Embryonic facial prominence (tissue), 1 donor: ENCODE data around the gene MYLK3.

Experiments
- DNase-seq: peaks from one replicate; pipeline ENCODE4 v3.0.0-alpha.2; 2016; ENCODE audit errors: extremely low spot score

MYLK3 gene

DNA sequence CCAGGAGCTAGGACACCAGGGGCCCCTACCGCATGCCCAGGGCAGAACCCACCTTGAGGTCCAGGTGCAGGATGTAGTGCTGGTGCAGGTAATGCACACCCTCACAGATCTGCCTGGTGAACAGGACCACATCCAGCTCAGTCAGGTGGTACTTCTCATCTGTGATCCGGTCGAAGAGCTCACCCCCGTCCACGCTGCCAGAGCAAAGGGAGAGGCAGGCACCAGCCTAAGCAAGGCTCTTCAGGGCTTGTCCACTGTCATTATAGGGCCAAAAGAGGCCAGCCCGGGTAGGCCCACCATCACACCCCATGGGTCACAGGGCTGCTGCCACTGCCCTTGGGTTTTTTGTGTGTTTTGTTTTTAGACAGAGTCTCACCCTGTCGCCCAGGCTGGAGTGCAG is 21.0 kb downstream of the MYLK3 start:
- DNase-seq = no peak

DNA sequence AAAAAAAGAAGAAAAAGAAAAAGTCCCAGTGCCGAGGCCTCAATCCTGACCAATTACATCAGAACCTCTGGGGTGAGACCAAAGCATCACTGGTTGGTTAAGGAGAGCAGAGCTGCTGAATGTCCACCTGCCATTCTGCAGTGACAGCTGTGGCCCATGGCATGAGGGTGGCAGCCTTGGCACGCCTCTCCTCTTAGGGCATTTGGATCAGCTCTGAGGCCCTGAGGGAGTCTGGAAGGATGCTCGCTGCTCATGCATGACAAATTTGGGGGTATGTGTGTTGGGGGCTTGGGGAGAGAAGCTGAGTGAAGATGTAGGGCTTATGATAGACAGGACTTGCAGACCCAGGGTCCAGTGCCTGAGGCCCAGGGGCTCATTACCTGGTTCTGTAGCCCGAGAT is 26.3 kb downstream of the MYLK3 start:
- DNase-seq = no peak

DNA sequence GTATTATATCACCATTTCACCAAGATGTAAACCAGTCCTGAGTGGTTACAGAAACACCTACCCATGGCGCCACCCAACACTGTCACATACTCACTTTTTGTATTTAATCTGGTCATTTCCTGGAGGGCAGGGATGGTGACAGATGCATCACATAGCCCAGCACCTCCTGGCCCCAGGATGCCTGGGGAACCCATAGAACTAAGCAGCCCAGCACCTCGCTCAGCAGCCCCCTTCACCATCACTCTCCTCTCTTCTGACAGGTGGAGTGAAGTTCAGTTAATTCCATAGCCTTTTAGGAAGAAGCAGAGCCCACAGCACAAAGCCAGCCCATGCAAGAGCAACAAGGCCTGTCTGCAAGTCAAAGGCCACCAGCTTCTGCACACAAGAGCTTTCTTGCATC is 27.5 kb downstream of the MYLK3 start:
- DNase-seq = no peak

DNA sequence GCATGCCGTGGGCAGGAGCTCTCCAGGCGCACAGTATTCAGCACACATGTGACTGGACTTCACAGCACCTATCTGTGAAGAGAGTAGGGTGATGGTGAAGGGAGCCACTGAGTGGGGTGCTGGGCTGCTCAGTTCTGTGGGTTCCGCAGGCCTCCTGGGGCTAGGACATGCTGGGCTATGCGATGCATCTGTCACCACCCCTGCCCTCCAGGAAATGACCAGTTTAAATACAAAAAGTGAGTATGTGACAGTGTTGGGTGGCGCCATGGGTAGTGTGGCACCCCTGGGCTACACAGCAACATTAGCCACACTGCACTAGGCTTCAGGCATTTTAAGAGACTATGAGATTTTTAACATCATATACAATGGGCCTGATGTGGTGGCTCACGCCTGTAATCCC is 28.6 kb downstream of the MYLK3 start:
- no peak for DNase-seq

DNA sequence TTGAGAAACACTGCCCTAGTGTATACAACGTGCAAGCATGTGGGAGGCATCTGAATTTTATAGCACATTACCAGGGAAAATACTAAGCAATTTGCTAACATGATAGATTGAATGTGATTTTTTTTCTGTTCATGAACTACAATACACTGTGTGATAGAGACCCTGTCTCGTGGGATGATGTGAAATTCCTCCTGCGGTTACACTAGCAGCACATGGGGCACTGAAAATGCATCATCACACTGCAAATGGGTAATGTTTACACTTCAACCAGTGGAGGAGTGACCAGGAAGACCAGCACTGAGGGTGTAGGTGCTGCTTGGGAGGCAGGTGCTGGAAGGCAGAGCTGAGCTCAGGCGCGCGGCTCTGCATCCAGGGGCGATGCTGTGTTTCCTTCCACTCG is 29.9 kb downstream of the MYLK3 start:
- no peak for DNase-seq

DNA sequence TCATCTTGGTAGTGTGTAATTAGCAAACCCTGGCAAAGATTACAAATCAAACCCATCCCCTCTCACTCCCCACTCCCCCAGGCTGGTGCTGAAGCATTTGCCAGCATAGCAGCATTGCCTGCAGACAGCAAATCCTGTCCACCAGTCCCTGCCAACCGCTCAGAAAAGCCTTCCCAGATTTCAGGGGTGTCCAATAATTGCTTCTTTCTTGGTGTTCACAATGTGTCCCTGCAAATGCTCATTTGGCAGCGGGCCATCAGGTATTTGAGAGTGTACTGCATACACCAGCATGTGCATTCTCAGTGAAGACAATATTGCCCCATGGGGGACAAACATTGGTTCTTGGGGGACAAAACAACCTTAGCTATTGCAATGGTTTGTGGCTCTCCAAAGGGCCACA is 30.5 kb downstream of the MYLK3 start:
- no peak for DNase-seq

DNA sequence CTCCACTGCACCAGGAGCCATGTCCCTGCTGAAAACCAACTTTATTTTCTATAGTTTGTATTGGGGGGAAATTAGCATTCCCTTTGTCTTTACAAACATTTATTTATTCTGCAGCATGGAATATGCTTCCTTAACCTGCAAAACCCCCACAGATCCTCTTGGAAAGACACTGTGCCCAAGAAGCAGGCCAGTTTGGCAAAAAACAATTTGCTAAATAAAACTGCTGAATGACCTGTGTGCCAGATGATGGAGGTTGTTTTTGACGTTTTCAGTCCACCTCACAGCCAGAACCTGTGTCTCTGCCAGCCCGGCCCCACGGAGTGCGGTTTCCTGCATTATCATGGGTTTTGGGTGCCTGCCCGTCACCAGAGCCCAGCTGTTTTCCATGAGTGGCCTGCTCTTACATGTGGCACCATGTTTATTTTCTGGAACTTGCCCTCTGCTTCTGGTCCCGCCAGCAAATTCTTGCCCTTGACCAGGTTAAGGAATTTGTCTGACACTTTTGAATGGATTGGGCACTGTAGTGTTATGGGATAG is 32.3 kb downstream of the MYLK3 start:
- no peak for DNase-seq

DNA sequence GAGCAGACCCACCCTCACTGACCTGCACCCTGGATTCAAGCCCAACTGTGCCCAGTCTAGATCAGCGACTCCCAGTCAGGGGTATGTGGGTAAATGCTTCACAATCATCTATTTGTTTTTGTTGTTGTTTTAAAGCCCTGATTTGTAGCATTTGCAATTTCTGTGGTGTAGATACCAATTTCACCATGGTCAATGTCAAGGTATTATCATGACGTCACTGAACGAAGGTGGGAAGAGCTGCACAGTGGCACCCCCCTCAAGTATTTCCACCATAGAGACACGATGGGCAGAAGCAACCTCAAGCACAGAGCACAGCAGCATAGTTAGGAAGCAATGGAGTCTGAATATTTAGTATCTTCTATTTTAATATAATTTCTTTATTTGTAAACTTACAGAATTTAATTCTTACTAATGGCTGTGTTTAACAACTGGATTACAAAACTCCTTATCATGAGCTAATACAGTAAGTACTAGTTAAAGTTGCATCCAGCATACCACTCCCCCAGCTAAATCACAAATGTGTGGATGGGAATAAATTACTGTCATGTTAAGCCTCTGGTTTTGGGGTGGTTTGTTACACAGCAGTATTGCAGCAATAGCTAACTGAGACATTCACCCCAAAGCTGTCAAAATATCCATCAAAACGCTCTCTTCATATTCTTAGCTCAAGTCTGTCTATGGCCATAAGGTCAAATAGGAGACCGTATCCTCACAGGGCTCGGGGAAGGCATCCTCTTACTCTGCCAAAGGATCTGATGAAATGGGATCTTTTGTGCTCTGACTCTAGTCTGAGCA is 33.1 kb downstream of the MYLK3 start:
- no peak for DNase-seq

DNA sequence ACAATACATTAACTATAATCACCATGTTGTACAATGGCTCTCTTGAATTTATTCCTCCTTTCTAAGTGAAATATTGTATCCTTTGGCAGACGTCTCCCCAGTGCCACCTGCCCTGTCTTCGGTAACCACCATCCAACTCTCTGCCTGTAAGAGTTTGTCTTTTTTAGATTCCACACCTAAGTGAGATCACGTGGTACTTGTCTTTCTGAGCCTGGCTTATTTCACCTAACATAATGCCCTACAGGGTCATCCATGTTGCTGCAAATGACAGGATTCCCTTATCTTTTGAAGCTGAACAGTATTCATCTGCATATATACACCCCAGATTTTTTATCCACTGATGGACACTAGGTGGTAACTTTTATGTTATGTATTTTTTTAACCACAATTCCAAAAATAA is 34.5 kb downstream of the MYLK3 start:
- no peak for DNase-seq

DNA sequence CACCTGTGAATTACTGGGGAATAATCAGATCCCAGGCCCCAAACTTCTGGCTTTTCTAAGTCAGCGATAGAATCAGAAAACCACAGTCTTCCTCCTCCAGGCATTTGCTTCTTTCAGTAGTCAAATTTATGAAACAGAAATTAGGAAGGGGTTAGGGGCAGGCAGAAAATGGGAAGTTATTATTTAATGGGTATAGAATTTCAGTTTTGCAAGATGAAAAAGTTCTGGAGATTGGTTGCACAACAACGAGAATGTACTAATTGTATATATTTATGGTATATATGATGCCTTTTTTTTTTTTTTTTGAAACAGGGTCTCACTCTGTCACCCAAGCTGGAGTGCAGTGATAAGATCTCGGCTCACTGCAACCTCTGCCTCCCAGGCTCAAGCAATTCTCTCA is 35.2 kb downstream of the MYLK3 start:
- no peak for DNase-seq

DNA sequence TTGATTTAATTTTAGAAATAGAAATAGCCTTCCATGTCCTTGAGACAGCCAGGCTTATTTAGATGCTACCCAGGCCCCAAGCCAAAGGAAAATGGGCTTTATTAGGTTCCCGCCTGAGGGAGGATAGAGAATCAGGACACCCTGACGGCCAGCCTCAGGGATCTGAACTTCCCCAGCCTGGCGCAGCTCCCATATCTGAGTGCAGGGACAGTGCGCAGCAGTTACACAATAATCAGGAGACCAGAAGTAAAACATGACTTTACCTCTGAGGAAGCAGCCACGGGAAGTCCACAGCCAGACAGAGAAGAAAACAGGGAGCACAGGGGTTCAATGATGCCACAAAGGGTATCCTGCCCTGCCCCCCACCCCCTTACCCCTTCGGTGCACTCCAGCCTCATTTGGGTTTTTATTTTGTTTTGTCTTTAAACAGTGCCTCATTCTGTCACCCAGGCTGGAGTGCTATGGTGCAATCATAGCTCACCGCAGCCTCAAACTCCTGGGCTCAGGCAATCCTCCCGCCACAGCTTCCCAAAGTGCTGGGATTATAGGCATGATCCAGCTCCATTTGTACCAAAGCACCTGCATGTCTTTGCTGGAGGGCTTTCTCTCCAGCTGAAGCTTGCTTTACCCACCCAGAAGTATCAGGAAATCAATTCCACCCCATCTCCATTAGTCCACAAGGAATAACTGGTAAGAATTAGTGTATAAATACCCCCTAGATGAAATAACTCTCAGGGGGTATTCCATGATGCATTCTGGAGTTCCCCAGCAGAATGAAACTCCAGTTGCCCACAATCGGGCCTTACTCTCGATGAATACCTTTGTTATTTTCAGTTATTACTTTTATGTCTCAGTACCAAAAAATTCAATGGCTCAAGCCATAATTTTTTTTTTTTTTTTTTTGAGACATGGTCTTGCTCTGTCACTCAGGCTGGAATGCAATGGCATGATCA is 36.8 kb downstream of the MYLK3 start:
- no peak for DNase-seq

DNA sequence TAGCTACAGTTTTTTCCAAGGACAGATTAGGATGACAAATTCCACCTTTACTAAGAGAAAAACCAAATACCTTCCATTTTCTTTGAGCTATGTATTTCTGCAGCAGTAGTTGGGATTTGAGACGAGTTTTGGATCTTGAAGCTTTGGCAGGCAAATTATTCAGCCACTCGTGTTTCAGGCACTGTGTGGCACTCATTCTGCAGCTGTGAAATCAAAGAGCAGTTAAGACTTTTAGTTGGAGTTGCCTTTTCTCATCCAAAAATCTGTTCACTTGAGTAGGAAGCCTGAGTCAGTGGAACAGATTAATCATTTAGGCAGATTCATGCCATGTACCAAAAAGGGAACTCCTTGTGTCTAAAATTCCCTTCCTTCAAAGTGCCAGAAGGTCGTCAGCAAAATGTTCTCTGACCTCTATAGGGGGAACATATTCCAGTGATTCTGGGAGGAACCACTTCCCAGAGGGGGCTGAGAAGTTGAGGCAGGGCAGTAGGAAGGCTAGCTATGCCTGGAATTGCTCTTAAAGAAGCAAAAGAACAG is 38.6 kb downstream of the MYLK3 start:
- DNase-seq = no peak

DNA sequence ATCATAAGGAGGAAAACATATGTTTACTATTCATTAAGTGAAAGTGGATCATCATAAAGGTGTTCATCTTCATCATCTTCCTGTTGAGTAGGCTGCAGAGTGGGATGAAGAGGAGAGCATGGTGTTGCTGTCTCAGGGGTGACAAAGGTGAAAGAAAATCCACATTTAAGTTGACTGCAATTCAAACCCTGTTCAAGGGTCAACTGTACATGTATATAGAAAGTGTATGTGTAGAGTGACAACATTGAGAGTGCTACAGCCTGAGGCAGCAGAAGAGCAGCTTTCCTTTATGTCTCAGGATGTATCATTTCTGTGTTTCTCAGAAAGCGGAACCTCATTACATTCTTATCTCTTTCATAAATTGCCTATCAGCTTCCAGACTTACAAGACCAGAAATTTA is 41.5 kb downstream of the MYLK3 start:
- no peak for DNase-seq

DNA sequence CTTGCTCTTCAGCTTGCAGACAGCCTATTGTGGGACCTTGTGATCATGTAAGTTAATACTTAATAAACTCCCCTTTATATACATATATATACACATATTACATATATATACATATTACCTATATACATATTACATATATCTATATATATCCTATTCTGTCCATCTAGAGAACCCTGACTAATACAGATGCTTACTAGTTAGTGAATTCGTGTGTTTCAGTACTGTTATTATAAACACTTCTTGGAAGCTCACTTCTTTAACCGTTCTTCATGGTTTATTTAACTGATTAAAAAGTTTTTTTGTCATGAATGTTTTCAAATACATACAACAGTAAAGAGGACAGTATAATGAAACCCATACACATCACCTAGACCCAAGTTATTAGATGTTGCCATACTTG is 46.1 kb downstream of the MYLK3 start:
- DNase-seq = no peak

DNA sequence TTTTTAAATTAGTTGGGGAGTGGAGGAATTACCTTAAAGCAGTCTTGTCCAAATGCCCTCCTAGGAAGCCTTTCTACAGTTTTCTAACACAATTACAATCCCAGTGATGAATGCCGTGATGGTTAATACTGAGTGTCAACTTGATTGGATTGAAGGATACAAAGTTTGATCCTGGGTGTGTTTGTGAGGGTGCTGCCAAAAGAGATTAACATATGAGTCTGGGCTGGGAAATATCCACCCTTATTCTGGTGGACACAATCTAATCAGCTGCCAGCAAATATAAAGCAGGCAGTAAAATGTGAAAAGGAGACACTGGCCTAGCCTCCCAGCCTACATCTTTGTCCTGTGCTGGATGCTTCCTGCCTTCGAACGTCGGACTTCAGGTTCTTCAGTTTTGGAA is 46.5 kb downstream of the MYLK3 start:
- DNase-seq = no peak

DNA sequence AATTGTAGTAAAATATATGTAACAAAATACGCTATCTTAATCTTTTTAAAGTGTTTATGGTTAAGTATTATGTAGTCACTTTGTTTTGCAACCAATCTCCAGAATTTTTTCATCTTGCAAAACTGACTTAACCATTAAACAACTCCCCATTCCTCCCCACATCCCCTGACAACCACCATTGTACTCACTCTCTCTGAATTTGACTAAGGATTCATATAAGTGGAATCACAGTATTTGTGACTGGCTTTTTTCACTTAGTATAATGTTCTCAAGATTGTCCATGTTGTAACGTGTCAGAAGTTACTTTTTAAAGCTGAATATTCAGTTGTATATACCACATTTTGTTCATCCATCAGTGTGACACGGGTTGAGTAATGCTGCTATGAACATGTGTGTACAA is 48.1 kb downstream of the MYLK3 start:
- no peak for DNase-seq

DNA sequence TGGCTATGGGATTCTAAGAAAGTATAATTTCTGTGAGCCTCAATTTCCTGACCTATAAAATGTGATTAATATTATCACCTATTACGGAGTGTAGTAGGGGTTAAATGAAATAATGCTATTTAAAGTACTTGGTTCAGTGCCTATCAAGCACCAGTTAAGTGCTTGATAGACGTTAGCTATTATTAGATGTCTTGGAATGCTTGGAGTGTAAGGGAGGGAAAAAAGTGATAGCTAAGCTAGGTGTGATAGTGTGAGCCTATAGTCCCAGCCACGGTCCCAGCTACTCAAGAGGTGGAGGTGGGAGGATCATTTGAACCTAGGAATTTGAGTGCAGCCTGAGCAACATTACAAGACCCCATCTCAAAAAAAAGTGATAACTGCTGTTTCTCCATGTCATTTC is 51.2 kb downstream of the MYLK3 start:
- no peak for DNase-seq

DNA sequence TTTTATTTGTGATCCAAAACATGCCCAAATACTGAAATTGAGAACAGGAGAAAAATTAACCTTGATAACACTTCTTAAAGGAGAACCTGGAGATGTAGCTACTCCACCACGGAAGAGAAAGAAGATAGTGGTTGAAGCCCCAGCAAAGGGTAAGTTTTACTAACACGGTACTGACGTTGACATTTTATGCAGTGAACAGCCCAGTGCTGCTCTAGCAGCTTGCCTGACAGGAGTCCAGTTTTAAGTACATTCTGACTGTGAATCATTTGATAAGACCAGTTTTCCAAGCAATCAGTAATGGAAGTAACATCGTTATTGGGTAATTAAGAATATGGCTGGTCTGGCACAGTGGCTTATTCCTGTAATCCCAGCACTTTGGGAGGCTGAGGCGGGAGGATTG is 52.2 kb downstream of the MYLK3 start:
- DNase-seq = no peak

DNA sequence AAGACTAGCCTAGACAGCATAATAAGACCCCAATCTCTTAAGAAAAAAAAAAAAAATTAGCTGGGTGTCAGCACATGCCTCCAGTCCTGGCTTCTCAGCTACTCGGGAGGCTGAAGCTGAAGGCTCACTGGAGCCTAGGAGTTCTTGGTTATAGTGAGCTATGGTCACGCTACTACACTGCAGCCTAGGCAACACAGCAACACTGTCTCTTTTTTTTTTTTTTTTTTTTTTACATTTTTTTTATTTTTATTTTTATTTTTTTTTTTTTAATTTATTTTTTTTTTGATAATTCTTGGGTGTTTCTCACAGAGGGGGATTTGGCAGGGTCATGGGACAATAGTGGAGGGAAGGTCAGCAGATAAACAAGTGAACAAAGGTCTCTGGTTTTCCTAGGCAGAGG is 54.5 kb downstream of the MYLK3 start:
- DNase-seq = no peak

DNA sequence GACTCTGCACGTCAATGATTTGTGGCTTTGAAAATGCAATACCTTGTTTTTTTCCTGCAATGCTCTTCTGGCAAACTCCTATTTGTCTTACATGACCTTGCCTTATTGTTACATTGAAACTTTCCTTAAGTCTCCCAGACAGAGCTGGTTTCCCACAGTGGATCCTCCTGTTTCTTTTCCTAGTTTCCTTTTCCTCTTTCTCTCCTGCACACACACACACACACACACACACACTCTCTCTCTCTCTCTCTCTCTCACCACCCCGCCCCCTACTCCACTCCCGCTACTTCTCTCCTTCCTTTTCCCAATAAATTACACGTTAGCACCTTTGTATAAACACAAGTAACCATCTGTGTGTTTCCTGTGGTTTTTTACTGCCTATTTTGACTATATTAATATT is 56.4 kb downstream of the MYLK3 start:
- DNase-seq = no peak

DNA sequence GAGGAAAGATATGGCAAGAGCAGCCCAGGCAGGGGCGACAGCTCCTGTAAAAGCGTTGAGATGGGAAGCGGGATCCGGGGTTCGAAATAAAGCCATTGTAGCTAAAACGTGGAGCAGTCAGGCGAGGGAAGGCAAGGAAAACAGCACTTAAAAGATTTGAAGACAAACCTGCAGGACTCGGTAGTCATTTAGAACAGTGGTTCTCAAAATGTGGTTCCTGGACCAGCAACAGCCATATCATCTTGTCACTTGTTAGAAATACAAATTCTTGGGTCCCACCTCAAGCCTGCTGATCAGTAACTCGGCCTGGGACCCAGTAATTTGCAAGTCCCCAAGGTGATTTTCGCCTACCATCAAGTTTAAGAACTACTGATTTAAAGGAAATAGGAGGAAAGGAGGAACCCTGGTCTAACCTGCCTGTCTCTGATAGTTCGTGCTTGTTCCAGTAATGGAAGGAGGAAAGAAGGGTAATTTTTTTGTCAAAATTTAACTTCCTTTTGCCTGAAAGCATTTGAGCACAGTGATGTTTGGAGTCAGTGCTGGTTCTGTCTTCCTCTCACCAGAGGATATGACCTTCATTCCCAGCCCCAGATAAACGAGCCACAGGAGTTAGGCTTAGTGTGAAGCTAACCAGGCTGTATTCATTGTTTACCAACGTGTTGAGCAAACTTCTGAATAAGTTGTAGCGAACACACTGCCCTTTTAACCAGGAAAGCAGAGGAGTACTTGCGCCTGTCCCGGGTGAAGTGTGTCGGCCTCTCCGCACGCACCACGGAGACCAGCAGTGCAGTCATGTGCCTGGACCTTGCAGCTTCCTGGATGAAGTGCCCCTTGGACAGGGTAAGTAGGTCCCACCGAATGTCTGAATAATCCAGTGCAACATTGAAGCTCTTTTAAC is 57.6 kb downstream of the MYLK3 start:
- no peak for DNase-seq
